Vagina (tissue), 2 donors: ENCODE results near the gene IRF8.

ENCODE experiments used
- POLR2A ChIP-seq, 2 donors: fragments of 450-650 bp; IDR thresholded peaks; one replicate each; pipeline ENCODE4 v1.6.1; 2017; ENCODE audit warnings: antibody characterized with exemption in 2 of 2, mild to moderate bottlenecking in 2 of 2, moderate library complexity in 2 of 2
- POLR2AphosphoS5 ChIP-seq, 2 donors: sonication (generic); formaldehyde crosslinking; IDR thresholded peaks; one replicate each; pipeline ENCODE4 v1.9.0; 2017; ENCODE audit warnings: antibody characterized with exemption in 2 of 2, mild to moderate bottlenecking in 2 of 2, low read depth in 1 of 2; ENCODE audit not compliant: insufficient read depth in 1 of 2
- TF ChIP-seq, protein P1 (sequence below), 3 experiments: fragments of 450-650 bp in 2 of 3; fragments of 200-600 bp in 1 of 3; sonication (generic) in 1 of 3; IDR thresholded peaks; one replicate each; pipeline ENCODE4 v1.5.1; 2017 to 2019; ENCODE audit warnings: antibody characterized with exemption in 3 of 3, mild to moderate bottlenecking in 2 of 3, moderate library complexity in 2 of 3

DNA sequence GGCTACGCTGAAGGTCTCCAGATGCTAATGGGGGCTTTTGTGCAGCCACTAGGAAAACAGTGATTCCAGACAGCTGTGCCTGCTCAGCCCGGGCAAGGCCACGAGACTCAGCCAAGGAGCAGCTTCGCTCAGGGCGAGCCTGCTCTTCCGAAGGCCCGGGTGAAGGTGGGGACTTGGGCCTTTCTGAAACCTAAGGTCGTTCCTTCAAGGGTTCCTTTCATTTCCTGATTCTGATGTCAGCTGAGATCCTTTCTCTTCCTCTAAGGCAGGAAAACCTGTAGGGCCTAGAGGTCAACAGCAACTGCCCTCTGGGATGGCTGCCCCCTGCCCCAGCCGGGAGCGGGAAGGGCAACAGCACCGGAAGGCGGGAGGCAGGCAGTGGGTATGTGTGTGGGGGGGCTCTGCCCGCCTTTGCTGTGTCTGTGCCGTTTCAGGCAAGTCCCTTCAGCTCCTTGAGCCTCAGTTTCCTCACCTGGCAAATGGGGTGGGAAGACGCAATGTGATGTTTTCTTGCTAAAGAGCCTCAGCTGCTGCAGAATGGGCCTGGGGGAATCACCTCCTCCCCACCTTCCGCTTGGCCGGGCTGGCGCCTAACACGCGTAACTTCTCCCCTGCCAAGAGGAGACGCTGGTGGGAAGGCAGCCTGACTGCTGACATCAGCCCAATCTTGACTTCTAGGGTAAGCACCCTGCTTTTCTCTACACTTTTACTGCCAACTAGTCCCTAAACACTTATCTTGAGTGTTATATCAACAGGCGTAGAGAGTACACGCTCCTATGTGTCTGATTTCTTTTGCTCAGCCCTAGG, 32.8 kb downstream of the IRF8 start:
- TF ChIP-seq POLR2A (IDR thresholded peaks at IDR 0.05) (no peak), POLR2AphosphoS5 (IDR thresholded peaks at IDR 0.05; ENCODE audit: insufficient read depth in 1 of 2, low read depth in 1 of 2) (no peak)
- TF ChIP-seq, protein P1, sequence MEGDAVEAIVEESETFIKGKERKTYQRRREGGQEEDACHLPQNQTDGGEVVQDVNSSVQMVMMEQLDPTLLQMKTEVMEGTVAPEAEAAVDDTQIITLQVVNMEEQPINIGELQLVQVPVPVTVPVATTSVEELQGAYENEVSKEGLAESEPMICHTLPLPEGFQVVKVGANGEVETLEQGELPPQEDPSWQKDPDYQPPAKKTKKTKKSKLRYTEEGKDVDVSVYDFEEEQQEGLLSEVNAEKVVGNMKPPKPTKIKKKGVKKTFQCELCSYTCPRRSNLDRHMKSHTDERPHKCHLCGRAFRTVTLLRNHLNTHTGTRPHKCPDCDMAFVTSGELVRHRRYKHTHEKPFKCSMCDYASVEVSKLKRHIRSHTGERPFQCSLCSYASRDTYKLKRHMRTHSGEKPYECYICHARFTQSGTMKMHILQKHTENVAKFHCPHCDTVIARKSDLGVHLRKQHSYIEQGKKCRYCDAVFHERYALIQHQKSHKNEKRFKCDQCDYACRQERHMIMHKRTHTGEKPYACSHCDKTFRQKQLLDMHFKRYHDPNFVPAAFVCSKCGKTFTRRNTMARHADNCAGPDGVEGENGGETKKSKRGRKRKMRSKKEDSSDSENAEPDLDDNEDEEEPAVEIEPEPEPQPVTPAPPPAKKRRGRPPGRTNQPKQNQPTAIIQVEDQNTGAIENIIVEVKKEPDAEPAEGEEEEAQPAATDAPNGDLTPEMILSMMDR (IDR thresholded peaks at IDR 0.05): no peak
